IPS DF 4.7 (cell line): ENCODE results near the gene WDR3.
A peak's percentile ranks its signal among the peaks of the same experiment; 100 is the strongest.

Experiments
- DNase-seq: peaks from one replicate; pipeline ENCODE4 v3.0.0-alpha.2; 2013; ENCODE audit warnings: low spot score; ENCODE audit errors: extremely low read depth

Gene WDR3

GRCh38 chr1:117942293-117942692 is 12.8 kb downstream of the WDR3 start:
- no peak for DNase-seq

- no peak for DNase-seq
These were observed 22.8 kb downstream of the WDR3 start for GRCh38 chr1:117952386-117952785.

GRCh38 chr1:117959364-117959763 is 29.8 kb downstream of the WDR3 start:
- DNase-seq, result no peak

- DNase-seq, result no peak
These were observed 34.9 kb downstream of the WDR3 start for GRCh38 chr1:117964290-117965038.

- DNase-seq, result peak; percentile 3
These were observed 37.9 kb downstream of the WDR3 start for GRCh38 chr1:117967477-117967876.

GRCh38 chr1:117967881-117968280 is 38.3 kb downstream of the WDR3 start:
- DNase-seq, result no peak

GRCh38 chr1:117970252-117970651 is 40.7 kb downstream of the WDR3 start:
- DNase-seq, result no peak

GRCh38 chr1:117971777-117972176 is 42.2 kb downstream of the WDR3 start:
- no peak for DNase-seq

GRCh38 chr1:117976381-117976780 is 46.8 kb downstream of the WDR3 start:
- DNase-seq, result no peak

- DNase-seq, result no peak
These were observed 52.1 kb downstream of the WDR3 start for GRCh38 chr1:117981455-117982192.

- DNase-seq, result no peak
These were observed 55.7 kb downstream of the WDR3 start for GRCh38 chr1:117985239-117985638.

- no peak for DNase-seq
These were observed 56.4 kb downstream of the WDR3 start for GRCh38 chr1:117985973-117986372.

GRCh38 chr1:118004312-118004711 is 74.8 kb downstream of the WDR3 start:
- DNase-seq, result no peak

GRCh38 chr1:118007391-118007790 is 77.9 kb downstream of the WDR3 start:
- DNase-seq, result no peak

- no peak for DNase-seq
These were observed 78.5 kb downstream of the WDR3 start for GRCh38 chr1:118008011-118008410.

GRCh38 chr1:118012515-118013124 is 83.1 kb downstream of the WDR3 start:
- DNase-seq, result no peak

- DNase-seq, result no peak
These were observed 83.8 kb downstream of the WDR3 start for GRCh38 chr1:118013336-118013735.

GRCh38 chr1:118013938-118014337 is 84.4 kb downstream of the WDR3 start:
- no peak for DNase-seq
